ENCODE measurements around the gene DHDH.
"Not testable (repeated sequence)": the region's sequence is repeated elsewhere in the genome, so short reads cannot be mapped to it uniquely, and the experiment has no call there.

DNA sequence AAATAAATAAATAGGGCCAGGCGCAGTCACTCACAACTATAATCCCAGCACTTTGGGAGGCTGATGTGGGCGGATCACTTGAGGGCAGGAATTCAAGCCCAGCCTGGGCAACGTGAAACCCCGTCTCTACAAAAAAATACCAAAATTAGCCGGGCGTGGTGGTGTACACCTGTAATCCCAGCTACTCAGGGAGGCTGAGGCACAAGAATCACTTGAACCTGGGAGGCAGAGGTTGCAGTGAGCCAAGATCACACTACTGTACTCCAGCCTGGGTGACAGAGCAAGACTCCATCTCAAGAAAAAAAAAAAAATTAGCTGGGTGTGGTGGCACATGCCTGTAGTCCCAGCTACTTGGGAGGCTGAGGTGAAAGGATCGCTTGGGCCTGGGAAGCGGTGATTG lies 7.6 kb upstream of the DHDH start:
- not testable (repeated sequence) for TF ChIP-seq EP300 (IDR thresholded peaks at IDR 0.05); POLR2A (IDR thresholded peaks at IDR 0.05; ENCODE audit: low read depth)
- TF ChIP-seq, protein P1, sequence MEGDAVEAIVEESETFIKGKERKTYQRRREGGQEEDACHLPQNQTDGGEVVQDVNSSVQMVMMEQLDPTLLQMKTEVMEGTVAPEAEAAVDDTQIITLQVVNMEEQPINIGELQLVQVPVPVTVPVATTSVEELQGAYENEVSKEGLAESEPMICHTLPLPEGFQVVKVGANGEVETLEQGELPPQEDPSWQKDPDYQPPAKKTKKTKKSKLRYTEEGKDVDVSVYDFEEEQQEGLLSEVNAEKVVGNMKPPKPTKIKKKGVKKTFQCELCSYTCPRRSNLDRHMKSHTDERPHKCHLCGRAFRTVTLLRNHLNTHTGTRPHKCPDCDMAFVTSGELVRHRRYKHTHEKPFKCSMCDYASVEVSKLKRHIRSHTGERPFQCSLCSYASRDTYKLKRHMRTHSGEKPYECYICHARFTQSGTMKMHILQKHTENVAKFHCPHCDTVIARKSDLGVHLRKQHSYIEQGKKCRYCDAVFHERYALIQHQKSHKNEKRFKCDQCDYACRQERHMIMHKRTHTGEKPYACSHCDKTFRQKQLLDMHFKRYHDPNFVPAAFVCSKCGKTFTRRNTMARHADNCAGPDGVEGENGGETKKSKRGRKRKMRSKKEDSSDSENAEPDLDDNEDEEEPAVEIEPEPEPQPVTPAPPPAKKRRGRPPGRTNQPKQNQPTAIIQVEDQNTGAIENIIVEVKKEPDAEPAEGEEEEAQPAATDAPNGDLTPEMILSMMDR (IDR thresholded peaks at IDR 0.05) = not testable (repeated sequence)

Measured in esophagus muscularis mucosa (tissue), 4 donors.